ENCODE data around the gene RFC5.
"Not testable (repeated sequence)": the region's sequence is repeated elsewhere in the genome, so short reads cannot be mapped to it uniquely, and the experiment has no call there.

Gene RFC5

GRCh38 chr12:118053071-118053985 is 36.8 kb downstream of the RFC5 start:
- DNase-seq = no peak

- DNase-seq = peak; percentile 37
Observed at GRCh38 chr12:118055144-118055557, 38.6 kb downstream of the RFC5 start.

- no peak for DNase-seq
Observed at GRCh38 chr12:118055865-118056773, 39.6 kb downstream of the RFC5 start.

- DNase-seq = no peak
Observed at GRCh38 chr12:118058227-118058626, 41.7 kb downstream of the RFC5 start.

GRCh38 chr12:118058881-118059280 is 42.4 kb downstream of the RFC5 start:
- no peak for DNase-seq

GRCh38 chr12:118059341-118060191 is 43.1 kb downstream of the RFC5 start:
- no peak for DNase-seq

- DNase-seq = no peak
Observed at GRCh38 chr12:118060301-118061010, 44.0 kb downstream of the RFC5 start.

GRCh38 chr12:118061011-118061872 is 44.7 kb downstream of the RFC5 start, which contains the start of gene WSB2:
TSS of gene WSB2 (minus strand) at chr12:118061179. CDS start at chr12:118061048, 131 bp downstream.
- DNase-seq = peak; percentile 63

- peak; percentile 74 for DNase-seq
Observed at GRCh38 chr12:118061873-118062843, 45.7 kb downstream of the RFC5 start.

- DNase-seq = no peak
Observed at GRCh38 chr12:118063576-118064391, 47.3 kb downstream of the RFC5 start.

GRCh38 chr12:118064608-118065007 is 48.1 kb downstream of the RFC5 start:
- no peak for DNase-seq

- no peak for DNase-seq
Observed at GRCh38 chr12:118065380-118065779, 48.9 kb downstream of the RFC5 start.

- DNase-seq = no peak
Observed at GRCh38 chr12:118068445-118068844, 51.9 kb downstream of the RFC5 start.

- DNase-seq = no peak
Observed at GRCh38 chr12:118070650-118071049, 54.1 kb downstream of the RFC5 start.

- DNase-seq = no peak
Observed at GRCh38 chr12:118073768-118074167, 57.3 kb downstream of the RFC5 start.

GRCh38 chr12:118081521-118081920 is 65.0 kb downstream of the RFC5 start:
- not testable (repeated sequence) for DNase-seq
